ENCODE measurements around the gene PLXNB3. TPM values are rescaled to one million over a fixed set of nuclear protein-coding genes. Genes with fewer than 3 reads are reported as not detected.

PLXNB3 gene
- total and polyA plus RNA-seq, 2 donors (not counting 1 experiment from before 2014, with no cell fraction given) = 0.25 TPM; not detected in 1

GRCh38 chrX:153740631-153741222 is 23.3 kb upstream of the PLXNB3 start:
- H3K4me2 ChIP-seq (replicated peaks; ENCODE audit: low read depth, low read length, poor library complexity, severe bottlenecking) = no peak overlapping the region
- H3K4me1 ChIP-seq (ENCODE audit: control insufficient read depth in 2 of 2, insufficient read depth in 2 of 2, low read length in 2 of 2) = peaks cover 8 to 55% of the 10 kb centered on the region in 2 donors
- no peak overlapping the region for H3K9ac ChIP-seq (ENCODE audit: low read length)
- peaks cover 5% of the 10 kb centered on the region for H3K79me2 ChIP-seq (ENCODE audit: control insufficient read depth, insufficient read depth, low read length)
- WGBS (ENCODE audit: insufficient coverage) = 98% methylated on average over 9 of the region's 16 CpGs
- no peak for ATAC-seq (ENCODE audit: low read depth)
- H2AFZ ChIP-seq (ENCODE audit: insufficient read depth, low read depth, low read length, poor library complexity, severe bottlenecking) = no peak overlapping the region
- Mint-ChIP-seq H3K27ac (no peak overlapping the region), H3K27me3 (no peaks in the 10 kb centered on the region), H3K4me1 (peaks cover 30% of the 10 kb centered on the region), H3K4me3 (no peak overlapping the region), H3K9me3 (ENCODE audit: insufficient read depth) (no peaks in the 10 kb centered on the region)
- H3K4me3 ChIP-seq (ENCODE audit: control extremely low read depth in 1 of 5, extremely low read depth in 1 of 5, insufficient read depth in 1 of 5, low read depth in 2 of 5, low read length in 4 of 5) = no peak overlapping the region
- H4K20me1 ChIP-seq (ENCODE audit: control insufficient read depth, insufficient read depth, low read length, poor library complexity, severe bottlenecking) = no peaks in the 10 kb centered on the region
- intact Hi-C loops (cut with micrococcal nuclease) = no loop called here
- no peak for TF ChIP-seq CTCF (IDR thresholded peaks at IDR 0.05)
- TF ChIP-seq EZH2 (IDR thresholded peaks at IDR 0.05; ENCODE audit: borderline replicate concordance, insufficient read depth, low read depth, low read length, poor library complexity, severe bottlenecking) = no peak
- H3K27ac ChIP-seq (ENCODE audit: low read length in 2 of 2) = no peak overlapping the region
- POLR2A ChIA-PET = no interaction called here
- H3K36me3 ChIP-seq (replicated peaks in 1 of 2; ENCODE audit: control extremely low read depth in 1 of 2, control insufficient read depth in 1 of 2, extremely low read depth in 1 of 2, insufficient read depth in 2 of 2, low read length in 1 of 2) = peaks cover 0 to 11% of the 10 kb centered on the region in 2 experiments
- no peak for DNase-seq
- CTCF ChIA-PET = no interaction called here
- H3K9me3 ChIP-seq (ENCODE audit: control extremely low read depth in 1 of 3, control insufficient read depth in 2 of 3, insufficient read depth in 1 of 3, low read length in 2 of 3) = no peaks in the 10 kb centered on the region
- no peaks in the 10 kb centered on the region for H3K27me3 ChIP-seq (replicated peaks in 1 of 4; ENCODE audit: control extremely low read depth in 1 of 4, control insufficient read depth in 3 of 4, insufficient read depth in 4 of 4, low read length in 3 of 4)

GRCh38 chrX:153741446-153741845 is 22.6 kb upstream of the PLXNB3 start:
- ATAC-seq (ENCODE audit: low read depth) = no peak

More at GRCh38 chrX:153741446-153741845, 22.6 kb upstream of the PLXNB3 start:
- H3K4me2 ChIP-seq (replicated peaks; ENCODE audit: low read depth, low read length, poor library complexity, severe bottlenecking) = no peak overlapping the region
- peaks cover 8 to 55% of the 10 kb centered on the region in 2 donors for H3K4me1 ChIP-seq (ENCODE audit: control insufficient read depth in 2 of 2, insufficient read depth in 2 of 2, low read length in 2 of 2)
- H4K20me1 ChIP-seq (ENCODE audit: control insufficient read depth, insufficient read depth, low read length, poor library complexity, severe bottlenecking) = no peaks in the 10 kb centered on the region
- Mint-ChIP-seq H3K27me3 (no peaks in the 10 kb centered on the region), H3K4me1 (peaks cover 32% of the 10 kb centered on the region), H3K4me3 (no peak overlapping the region), H3K9me3 (ENCODE audit: insufficient read depth) (no peaks in the 10 kb centered on the region), H3K27ac (no peak overlapping the region)
- WGBS (ENCODE audit: insufficient coverage) = 74% methylated on average over 9 of the region's 14 CpGs
- no peak overlapping the region for H3K27ac ChIP-seq (ENCODE audit: low read length in 2 of 2)
- CTCF ChIA-PET = no interaction called here
- H3K9me3 ChIP-seq (ENCODE audit: control extremely low read depth in 1 of 3, control insufficient read depth in 2 of 3, insufficient read depth in 1 of 3, low read length in 2 of 3) = no peaks in the 10 kb centered on the region
- no peak for DNase-seq
- H3K36me3 ChIP-seq (replicated peaks in 1 of 2; ENCODE audit: control extremely low read depth in 1 of 2, control insufficient read depth in 1 of 2, extremely low read depth in 1 of 2, insufficient read depth in 2 of 2, low read length in 1 of 2) = peaks cover 0 to 8% of the 10 kb centered on the region in 2 experiments
- H3K79me2 ChIP-seq (ENCODE audit: control insufficient read depth, insufficient read depth, low read length) = peaks cover 3% of the 10 kb centered on the region
- intact Hi-C loops (cut with micrococcal nuclease) = no loop called here
- no peak overlapping the region for H3K4me3 ChIP-seq (ENCODE audit: control extremely low read depth in 1 of 5, extremely low read depth in 1 of 5, insufficient read depth in 1 of 5, low read depth in 2 of 5, low read length in 4 of 5)
- no peak overlapping the region for H3K9ac ChIP-seq (ENCODE audit: low read length)
- POLR2A ChIA-PET = no interaction called here
- TF ChIP-seq CTCF (IDR thresholded peaks at IDR 0.05) (no peak), EZH2 (IDR thresholded peaks at IDR 0.05; ENCODE audit: borderline replicate concordance, insufficient read depth, low read depth, low read length, poor library complexity, severe bottlenecking) (no peak)
- H2AFZ ChIP-seq (ENCODE audit: insufficient read depth, low read depth, low read length, poor library complexity, severe bottlenecking) = no peak overlapping the region
- H3K27me3 ChIP-seq (replicated peaks in 1 of 4; ENCODE audit: control extremely low read depth in 1 of 4, control insufficient read depth in 3 of 4, insufficient read depth in 4 of 4, low read length in 3 of 4) = no peaks in the 10 kb centered on the region

Data from B cell (primary cell).